GM12801 (cell line): ENCODE data around the gene TSPAN13.

Source experiments
- TF ChIP-seq, protein P1 (sequence below): IDR thresholded peaks from one replicate; pipeline ENCODE4 v1.5.1; 2011; ENCODE audit warnings: control low read depth; ENCODE audit not compliant: insufficient read length; ENCODE audit errors: extremely low read depth

TSPAN13 gene

DNA sequence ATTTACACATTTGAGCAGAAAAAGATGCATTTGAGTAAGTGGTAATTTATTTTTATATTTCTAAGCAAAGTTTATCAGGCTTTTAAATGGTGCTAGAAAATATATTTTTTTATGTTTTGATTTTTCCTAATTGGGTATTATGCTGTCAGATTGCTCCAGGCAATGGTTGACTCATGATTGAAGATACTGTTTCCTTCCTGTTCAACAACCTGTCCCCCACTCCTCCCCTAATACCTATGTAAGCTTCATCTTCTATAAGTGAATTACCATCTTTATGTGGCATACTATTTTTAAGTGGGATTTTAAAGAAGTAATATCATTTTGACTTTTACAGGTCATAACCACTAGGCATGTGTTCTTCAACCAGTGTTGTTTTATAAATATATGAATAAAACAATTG lies 21.4 kb downstream of the TSPAN13 start:
- TF ChIP-seq, protein P1, sequence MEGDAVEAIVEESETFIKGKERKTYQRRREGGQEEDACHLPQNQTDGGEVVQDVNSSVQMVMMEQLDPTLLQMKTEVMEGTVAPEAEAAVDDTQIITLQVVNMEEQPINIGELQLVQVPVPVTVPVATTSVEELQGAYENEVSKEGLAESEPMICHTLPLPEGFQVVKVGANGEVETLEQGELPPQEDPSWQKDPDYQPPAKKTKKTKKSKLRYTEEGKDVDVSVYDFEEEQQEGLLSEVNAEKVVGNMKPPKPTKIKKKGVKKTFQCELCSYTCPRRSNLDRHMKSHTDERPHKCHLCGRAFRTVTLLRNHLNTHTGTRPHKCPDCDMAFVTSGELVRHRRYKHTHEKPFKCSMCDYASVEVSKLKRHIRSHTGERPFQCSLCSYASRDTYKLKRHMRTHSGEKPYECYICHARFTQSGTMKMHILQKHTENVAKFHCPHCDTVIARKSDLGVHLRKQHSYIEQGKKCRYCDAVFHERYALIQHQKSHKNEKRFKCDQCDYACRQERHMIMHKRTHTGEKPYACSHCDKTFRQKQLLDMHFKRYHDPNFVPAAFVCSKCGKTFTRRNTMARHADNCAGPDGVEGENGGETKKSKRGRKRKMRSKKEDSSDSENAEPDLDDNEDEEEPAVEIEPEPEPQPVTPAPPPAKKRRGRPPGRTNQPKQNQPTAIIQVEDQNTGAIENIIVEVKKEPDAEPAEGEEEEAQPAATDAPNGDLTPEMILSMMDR = no peak

DNA sequence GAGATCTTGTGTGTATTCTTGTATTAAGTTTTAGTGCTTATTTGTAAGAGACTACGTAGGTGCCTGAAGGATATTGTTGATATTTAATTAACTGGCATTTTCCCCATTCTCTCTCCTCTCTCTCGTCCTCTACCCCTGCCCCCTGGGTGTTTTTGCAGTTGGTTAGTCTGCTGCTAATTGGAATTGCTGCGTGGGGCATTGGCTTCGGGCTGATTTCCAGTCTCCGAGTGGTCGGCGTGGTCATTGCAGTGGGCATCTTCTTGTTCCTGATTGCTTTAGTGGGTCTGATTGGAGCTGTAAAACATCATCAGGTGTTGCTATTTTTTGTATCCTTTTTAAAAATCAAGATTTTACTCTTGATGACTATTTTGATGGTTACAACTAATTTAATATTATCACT lies 22.5 kb downstream of the TSPAN13 start:
- TF ChIP-seq, protein P1 = no peak

DNA sequence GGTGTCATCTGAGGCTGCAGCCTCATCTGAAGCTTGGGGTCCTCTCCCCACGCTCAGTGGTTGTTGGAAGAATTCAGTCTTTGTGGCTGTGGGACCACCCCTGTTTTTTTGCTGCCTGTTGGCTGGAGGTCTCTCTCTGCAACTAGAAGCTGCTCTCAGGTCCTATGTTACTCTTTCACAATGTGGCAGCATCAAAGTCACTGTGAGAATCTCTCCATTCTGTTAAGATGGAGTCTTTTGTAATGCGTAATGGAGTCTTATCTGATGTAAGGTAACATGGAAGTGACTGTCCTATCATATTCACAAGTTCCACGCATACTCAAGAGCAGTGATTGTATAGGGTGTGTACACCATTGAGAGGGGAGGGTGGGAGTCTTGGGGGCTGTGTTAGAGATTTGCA lies 24.9 kb downstream of the TSPAN13 start:
- TF ChIP-seq, protein P1 = no peak

DNA sequence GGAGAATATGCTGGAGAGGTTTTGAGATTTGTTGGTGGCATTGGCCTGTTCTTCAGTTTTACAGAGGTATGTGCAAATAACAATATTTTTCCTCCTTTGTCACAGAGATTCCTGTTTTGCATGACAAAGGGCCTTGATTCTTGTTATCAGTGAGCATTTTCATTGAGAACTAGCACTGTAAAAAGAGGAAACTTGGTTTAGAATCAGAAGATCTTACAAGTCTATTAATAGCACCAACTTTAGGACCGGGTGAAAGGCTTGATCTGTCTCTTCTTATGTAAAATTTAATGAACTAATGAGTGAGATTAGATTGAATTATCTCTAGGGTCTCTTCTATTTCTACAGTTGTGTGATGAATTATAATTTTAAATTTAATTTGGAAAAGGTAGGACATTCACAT lies 25.5 kb downstream of the TSPAN13 start:
- TF ChIP-seq, protein P1 = no peak

DNA sequence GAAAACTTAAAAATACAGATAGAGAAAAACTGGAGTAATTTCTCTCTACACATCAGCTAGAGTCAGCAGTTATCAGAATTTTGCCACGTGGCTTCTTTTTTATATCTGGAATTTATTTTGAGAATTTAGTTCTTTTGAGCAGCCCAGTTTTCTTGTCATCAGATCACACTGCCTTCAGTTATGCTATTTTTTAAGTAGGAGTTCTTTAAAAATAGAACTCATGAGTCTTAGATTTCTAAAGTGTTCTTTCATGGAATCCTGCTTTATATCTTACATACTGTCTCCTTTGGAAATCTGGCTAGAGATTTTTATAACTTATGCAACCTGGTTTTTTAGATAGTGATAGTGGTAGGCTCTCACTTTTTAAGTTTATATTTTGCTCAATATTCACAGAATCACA lies 27.0 kb downstream of the TSPAN13 start:
- TF ChIP-seq, protein P1 = no peak

DNA sequence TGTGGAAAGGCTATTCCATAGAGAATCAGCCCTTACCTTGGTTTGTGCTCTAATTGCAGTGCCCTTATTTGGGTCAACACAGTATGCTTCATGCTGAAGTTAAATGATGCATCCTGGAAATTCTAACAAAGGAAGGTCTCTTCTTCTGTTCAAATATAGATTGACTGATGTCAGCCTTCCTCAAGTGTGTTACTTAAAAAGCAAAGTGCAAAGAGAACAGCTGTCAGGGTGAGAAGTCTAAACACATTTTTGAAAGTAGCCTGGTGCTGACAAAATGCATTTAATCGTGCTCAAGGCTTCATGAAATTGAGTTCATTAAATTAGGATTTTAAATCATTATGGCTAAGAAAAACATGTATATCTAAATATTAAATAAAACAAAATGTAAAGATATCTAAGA lies 31.8 kb downstream of the TSPAN13 start:
- TF ChIP-seq, protein P1 = no peak

DNA sequence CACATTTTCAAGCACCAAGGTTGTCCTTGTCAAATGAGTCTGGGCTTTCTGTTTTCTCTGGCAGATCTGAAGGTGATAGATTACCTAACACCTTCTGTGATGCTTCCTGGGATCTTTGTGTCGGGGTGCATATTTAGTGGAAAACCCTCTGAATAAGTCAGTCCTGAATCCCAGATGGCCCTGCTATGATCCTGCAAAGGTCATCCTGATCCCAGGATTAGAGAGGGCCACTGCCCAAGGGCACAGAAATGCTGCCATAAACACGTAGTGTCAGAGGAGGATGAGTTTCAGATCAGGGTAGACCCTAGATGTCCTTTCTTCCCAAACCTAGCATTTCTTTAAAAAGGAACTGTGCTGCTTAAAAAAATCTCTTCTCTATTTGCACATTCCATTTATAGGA lies 32.3 kb downstream of the TSPAN13 start:
- TF ChIP-seq, protein P1 = no peak

DNA sequence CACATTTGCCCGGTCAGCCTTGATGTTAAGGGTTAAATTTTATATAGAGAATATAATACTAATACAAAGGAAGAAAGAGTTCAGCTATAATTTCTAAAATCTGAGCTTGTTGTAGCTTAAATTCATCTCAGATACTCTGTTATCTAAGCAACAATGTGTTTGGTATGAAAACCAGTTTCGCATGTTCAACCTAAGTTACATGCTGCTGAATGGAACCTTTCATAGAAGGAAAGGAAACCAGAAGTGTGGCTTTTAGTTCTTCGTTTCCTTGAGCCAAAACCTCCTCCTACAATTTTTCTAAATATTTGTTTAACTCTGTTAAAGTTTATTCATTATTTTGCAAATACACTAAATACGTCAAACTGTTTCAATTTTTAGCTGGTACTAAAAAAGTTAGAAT lies 32.7 kb downstream of the TSPAN13 start:
- TF ChIP-seq, protein P1 = no peak
